NCI-H82 treated with DMSO at 0.1 percent for 48 hours (cell line): Measurements from ENCODE around the gene HYAL3.
"Not testable (repeated sequence)": the region's sequence is repeated elsewhere in the genome, so short reads cannot be mapped to it uniquely, and the experiment has no call there.

Source experiments
- DNase-seq: peaks from one replicate; lab custom pipeline; 2025; ENCODE audit not compliant: unreplicated experiment; lab: John Stamatoyannopoulos, UW

The HYAL3 gene

DNA sequence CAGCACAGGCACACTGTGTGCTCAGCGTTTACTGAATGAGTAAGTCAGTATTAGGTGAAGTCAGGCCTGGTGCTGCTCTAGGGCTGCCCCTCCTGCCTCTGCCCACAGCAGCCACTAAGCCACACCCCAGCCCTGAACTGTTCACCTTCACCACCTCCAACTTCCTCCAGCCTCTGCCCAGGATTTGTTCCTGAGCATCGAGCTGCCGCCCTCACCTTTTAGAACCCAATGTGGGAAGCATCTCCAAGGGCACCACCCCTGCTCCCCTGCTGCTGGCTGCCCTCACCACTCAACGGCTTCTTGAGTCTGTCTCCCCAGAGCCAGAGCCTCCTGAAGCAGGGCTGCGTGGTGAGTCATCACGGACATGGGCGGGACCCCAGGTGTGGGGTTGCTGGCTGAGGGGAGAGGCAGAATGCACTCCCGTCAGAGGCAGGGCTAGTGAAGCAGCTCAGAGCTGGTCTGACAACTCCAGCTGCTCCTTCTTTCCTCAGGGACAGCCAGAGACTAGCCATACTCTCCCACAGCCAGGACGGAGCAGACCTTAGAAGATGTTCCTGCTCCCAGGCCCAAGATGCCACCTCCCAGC, 17.5 kb upstream of the HYAL3 start:
- DNase-seq = no peak

DNA sequence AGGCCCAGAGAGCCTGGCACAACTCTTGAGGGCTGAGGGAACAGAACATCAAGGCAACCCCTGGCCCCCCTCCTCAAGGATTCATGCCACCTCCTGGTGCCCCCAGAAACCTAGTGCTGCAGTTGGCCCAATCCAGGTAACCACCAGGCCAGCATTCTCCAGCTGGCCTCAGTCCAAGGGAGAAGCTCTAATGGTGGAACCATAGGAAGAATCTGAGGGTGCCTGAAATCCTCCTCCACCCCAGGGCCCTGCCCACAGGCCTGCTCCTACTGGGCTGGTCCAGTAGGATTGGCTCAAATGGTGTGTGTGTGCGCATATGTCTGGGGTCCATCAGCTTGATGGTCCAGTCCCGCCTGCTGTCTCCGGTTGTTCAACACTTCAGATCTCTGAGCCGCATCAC, 15.6 kb upstream of the HYAL3 start:
- no peak for DNase-seq

DNA sequence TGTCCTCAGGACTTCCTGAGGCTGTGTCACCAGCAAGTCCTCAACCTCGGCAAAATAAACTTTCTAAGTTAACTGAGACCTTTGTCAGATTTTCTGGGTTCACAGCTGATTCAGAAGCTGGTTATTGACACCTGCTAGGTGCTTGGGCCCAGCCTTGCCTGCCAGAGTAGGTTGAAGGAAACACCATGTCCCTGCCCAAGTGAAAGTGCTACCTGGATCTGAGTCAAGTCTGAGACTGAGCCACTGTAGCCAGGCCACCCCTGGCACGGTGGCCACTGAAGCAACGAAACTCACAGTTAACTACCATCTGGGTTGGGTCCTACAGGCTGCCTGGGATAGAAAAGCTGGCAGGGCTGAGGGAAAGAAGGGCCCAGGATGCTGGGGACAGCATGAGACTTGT, 15.1 kb upstream of the HYAL3 start:
- no peak for DNase-seq

DNA sequence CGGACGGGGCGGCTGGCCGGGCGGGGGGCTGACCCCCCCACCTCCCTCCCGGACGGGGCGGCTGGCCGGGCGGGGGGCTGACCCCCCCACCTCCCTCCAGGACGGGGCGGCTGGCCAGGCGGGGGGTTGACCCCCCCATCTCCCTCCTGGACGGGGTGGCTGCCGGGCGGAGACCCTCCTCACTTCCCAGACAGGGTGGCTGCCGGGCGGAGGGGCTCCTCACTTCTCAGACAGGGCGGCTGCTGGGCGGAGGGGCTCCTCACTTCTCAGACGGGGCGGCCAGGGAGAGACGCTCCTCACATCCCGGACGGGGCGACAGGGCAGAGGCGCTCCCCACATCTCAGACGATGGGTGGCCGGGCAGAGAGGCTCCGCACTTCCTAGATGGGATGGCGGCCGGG, 12.8 kb upstream of the HYAL3 start:
- not testable (repeated sequence) for DNase-seq

DNA sequence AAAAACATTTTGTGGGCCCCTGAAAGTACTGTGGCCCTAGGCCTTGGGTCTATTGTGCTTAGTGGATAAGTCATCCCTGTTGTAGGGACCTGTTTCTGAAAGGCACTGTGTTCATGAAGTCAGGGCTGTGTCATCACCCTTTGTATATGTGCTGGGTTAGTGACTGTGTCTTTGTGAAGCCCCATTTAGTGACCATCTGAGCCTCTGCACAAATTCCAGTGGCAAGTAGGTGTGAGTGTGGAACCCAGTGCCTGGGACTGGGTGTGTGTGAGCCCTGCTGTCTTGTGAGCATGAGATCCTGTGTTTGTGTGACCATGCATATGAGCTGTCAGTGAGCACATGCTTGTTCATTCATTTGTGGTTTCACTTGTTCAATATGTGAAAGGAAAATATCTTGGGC, 5.4 kb upstream of the HYAL3 start:
- DNase-seq = no peak

DNA sequence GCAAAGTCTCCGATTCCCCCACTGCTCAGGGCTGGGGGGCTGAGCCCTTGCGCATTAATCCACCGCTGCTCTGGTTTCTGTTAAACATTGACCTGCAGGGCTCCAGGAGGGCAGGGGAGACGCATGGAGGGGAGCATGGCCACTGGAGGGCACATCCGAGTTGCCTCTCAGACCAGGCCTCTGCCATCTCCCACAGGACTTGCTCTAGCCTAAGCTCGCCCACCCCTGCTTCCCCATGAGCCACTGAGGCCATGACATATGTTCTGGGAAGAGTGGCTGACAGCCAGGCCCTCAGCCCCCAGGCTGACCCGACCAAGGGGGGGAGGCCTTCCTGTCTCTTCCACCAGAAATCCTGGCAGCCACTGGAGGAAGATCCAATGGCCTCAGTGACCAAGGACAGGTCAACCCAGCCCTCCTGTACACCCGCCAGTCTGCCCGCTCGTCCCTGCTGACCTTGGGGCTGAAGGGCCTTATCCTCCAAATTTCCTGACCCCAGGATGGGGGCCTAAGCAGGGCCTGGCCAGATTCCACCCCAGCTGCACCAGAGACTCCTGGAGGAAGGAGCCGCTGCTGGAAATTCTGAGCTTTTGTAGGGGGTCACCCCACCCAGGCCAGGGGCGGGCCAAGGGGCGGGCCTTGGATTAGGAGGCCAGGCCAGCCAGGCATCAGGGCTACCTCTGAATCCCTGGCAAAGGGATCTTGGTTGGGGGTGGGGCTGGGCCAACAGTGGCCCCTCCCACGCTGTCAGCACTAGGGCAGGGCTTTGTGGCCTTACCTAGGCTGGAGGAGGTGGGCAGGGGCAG, 4.0 kb upstream of the HYAL3 start, which contains the start of gene HYAL1:
Gene HYAL1, minus strand, starts transcription at position 562 of the 803 bp plus-strand sequence. CDS start 618 bp downstream, outside the sequence.
- DNase-seq = peak; percentile 60

DNA sequence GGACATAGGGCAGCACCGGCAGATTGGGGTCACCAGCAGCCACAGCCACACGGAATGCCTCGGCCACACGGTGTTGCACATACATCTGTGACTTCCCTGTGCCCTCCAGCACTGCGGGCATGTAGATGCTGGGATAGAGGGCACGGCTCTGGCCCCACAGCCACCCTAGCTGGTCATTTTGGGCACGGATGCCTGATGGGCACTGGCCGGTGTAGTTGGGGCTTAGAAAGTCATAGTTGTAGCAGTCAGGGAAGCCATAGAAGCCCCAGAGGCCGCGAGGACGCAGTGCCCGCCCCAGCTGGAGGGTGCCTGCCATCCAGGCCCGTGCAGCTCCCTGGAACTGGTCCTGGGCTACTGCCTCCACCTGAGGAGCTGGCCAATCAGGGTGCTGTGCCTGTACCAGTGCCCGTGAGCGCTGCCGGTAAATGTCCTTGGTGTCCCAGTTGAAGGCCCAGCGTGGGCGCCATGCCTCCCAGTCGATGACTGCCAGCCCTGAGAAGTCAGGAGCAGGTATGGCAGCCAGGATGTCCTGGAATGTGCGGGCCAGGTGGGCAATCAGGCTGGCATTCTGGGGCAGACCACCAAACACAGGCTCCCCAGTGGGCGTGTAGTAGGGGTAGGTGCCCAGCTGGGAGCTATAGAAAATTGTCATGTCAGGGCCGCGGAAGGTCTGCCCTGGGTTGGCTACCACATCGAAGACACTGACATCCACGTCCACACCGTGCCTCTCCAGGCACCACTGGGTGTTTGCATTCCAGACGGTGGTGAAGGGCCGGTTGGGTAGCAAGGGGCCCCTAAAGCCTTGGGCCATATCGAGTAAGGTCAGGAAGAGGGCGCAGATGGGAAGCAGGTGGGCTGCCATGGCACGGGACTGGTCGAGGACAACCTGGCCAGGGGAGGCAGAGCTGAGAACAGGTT, 3.1 kb upstream of the HYAL3 start:
- DNase-seq = no peak

DNA sequence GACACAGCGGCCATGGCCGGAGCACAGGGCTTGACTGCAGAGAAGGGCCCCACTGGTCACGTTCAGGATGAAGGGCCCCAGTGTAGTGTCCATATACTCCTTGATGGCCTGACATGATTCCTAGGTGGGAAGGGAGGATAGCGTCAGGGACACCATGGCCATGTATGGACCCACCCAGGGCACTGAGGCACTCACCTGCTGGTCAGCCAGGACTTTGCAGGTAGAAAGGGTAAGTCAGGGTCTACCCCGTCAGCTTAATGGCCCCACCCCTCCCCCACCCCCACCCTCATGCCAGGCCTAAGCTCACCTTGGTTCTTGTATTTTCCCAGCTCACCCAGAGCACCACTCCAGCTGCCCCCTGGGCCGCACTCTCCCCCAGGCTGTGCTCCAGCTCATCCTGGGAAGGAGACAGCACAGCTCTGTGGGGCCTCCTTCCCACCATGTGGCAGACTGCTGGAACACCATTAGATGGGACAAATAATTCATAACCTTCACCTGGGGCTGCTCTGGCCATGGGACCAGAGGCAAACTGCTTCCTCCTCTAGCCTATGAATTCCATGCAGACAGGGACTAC, 1.6 kb upstream of the HYAL3 start:
- no peak for DNase-seq

DNA sequence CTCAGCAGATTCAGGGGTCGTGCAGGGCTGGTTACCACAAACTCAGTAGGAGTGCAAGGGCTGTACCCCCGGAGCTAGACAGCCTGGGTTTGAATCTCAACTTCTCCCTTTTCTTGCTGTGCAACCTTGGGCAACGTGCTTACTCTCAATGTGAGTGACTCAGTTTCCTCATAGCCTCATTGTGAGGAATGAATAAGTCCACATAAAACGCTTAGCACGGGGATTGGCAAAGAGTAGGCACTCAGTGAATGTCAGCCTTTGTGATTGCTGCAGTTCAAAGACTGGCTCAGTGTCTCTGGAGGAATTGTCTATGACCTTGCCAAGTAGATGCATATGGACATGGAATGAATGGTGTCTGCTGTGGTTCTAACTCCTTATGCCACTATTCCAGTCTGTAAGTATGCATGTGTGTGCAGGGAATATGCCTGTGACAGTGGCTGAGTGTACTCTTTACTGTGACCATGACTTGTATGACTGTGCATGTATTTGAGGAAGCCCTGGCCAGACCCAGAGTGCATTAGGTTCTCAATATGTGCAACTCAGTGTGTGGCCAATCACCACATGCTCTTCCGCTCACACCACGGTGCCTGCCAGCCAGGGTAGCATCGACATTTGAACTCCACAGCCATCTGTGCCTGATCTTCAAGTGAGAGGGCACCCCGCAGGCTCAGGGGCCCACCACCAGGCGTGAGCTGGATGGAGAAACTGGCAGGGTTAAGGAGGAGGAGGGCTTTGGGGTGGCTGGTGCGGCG, 900 bp upstream of the HYAL3 start:
- no peak for DNase-seq

DNA sequence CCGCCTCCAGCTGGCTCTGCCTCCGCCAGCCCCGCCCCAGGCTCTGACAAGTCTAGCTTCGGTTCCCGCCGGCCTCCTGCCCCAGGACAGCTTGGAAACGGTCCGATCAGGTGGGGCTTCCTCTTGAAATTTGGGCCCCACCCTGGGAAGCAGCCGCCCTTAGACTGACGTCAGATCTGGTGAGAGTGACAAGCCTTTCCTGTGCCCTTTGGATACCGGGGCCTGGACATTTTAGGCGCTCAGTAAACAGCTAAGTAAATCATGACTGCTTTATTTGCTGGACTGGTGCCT, 378 bp upstream of the HYAL3 start:
- no peak for DNase-seq

DNA sequence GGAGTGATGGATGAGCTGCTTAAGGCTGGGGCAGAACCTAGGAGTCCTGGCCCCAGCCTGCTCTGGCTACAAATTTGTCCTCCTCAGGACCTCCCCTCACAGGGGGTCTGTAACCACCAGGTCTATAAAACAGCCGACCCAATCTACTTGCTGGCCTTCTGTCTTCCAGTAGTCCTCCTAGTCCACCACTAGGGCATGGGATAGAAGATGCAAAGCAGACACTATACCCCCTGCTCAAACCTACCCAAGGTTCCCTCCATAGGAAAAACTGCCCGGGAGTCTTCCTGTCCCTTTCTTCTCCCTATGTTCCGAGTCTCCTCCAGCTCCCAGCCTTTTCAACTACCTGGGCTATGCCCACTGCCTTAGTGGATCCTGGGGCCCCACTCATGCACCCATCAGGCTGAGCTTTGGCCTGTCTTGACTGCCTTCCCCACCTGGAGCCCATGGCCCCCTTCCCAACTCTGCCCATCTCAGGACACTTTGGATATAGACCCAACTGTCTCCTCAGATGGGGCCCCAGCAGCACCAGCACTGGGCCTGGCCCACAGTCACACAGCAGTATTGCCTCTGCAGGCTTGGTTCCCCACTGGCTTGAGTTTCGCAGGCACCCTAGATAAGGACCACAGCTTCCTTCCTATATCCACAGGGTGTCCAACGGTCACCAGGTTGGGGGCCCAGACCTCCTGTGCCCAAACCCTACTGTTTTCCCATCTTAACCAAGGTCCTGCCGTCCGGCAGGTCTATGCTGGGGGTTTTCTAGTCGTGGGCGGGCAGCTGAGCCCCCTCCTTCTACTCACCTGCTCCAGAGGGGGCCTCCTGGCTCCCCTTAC, 1.1 kb downstream of the HYAL3 start:
- no peak for DNase-seq

DNA sequence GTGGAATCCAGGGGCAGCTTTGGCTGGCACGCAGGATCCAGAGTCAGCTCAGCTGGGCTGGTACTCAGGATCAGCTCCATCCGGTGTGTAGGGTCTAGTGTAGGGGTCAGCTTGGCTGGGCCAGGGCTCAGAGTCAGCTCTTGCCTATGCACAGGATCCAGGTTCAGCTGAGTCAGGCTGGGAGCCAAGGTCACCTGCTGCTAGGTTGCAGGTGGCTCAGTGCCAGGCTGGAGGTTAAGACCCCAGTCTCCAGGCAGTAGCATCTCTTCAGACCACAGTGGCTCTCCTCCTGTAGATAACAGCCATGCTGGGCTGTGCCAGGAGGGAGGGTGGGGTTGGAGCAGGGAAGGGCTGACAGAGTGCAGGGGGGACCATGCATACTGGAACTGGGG, 1.8 kb downstream of the HYAL3 start:
- DNase-seq = no peak

DNA sequence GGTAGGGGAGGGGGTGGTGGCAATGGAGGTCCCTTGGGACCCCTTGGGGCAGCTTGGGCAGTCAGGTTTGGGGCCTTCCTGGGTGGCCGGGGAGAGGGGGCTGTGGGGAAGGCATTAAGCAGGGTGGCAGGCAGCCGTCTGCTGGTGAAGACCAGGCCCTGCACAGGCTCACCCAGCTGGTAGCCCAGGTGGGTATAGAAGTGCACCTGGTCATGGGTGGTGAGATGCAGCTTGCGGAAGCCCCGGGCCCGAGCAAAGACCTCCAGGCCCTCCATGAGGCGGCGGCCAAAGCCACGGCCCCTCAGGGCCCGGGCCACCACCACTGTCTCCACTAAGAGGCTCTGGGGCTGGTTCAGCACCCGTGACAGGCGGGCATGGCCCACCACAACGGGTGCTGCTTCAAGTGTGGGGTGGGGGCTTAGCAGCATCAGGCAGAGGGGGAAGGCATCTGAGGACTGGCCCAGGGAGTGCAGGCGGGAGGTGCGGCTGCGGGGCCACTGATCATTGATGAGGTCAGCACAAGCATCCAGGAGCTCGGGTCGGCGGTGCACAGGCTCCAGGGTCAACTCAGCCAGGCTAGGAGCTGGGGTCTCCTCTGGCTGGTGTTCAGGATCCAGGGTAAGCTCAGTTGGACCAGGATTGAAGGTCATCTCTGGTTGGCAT, 2.4 kb downstream of the HYAL3 start:
- no peak for DNase-seq

DNA sequence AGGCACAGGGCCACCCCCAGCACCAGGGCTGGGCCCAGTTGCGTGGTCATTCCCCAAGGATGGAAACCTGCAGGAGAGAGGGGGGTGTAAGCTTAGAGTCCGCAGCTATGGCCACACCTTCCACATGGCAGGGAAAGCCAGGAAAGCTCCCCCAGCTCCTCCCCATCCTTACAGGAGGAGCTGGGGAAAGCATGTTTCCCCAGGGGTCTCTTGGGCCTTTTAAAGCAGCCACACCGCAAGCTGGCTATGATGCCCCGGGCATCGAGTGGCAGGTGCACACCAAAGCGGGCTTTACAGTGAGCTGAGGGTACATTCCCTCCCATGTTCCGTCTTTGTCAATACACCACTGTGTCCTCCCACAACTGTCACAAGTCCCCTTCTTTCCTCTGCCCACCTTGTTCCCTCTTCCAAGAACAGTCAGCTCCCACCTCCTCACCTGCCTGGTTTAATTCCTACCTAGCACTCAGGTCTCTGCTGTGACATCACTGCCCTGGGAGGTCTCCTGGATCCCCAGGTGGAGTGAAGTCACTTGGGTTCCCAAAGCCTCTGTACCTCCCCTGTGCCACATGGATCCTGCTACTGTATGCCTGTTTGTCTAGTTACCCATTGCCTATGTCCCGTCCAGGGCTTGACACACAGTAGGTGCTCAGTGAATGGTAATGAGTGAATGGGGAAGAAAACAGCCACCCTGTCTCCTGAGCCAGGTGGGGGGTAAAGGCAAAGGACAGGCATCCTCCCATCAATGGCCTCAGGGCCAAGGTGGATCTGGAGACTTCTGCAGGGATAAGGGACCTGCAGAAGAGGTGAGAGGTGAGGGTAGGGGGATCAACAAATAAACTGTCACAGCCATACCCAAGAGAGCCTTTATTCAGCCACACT, 3.4 kb downstream of the HYAL3 start:
- no peak for DNase-seq

DNA sequence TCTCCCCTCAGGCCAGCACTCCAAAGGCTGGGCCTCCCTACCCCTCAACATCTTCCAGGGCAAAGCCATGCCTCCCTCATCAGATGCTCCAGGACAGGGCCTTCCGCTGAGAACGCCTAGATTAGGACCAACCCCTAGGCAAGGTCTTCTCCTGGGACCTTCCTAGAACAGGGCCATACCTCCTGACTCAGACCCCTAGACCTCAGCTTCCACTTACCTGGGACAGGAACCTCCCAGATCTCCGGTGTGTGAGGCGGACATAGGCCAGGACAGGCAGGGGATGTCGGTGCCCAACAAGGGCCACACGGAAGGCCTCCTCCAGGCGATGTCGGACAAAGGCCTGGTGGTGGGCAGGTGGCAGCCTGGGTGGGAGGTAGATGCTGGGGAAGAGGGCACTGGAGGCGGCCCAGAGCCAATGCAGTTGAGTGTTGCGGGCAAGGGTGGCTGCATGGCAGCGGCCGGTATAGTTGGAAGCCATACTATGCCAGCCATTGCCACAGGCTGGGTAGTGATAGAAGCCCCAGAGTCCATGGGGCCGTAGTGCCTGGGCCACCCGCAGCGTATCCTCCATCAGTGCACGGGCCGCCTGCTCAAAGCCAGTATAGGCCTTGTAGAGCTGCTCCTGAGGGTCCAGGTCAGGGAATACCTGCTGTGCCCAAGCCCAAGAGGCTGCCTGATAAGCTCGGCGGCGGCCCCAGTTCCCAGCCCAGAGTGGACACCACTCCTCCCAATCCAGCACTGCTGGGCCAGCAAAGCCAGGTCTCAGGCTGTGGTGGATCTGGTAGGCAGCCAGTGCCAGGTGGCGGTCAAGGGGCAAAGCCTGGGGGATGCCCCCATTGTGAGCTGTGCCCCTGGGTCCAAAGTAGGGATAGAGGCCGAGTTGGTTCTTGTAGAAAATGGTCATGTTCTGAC, 4.5 kb downstream of the HYAL3 start:
- no peak for DNase-seq

DNA sequence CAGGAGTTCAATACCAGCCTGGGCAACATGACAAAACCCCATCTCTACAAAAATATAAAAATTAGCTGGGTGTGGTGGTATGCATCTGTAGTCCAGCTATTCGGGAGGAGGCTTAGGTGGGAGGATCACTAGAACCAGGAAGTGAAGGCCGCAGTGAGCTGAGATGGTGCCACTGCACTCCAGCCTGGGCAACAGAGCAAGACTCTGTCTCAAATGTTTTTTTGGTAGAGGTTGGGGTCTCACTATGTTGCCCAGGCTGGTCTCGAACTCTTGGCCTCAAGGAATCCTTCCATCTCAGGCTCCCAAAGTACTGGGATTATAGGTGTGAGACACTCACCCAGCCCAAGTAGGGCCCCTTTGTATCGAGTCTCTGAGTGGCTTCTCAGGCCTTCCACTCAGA, 5.1 kb downstream of the HYAL3 start:
- DNase-seq = no peak

DNA sequence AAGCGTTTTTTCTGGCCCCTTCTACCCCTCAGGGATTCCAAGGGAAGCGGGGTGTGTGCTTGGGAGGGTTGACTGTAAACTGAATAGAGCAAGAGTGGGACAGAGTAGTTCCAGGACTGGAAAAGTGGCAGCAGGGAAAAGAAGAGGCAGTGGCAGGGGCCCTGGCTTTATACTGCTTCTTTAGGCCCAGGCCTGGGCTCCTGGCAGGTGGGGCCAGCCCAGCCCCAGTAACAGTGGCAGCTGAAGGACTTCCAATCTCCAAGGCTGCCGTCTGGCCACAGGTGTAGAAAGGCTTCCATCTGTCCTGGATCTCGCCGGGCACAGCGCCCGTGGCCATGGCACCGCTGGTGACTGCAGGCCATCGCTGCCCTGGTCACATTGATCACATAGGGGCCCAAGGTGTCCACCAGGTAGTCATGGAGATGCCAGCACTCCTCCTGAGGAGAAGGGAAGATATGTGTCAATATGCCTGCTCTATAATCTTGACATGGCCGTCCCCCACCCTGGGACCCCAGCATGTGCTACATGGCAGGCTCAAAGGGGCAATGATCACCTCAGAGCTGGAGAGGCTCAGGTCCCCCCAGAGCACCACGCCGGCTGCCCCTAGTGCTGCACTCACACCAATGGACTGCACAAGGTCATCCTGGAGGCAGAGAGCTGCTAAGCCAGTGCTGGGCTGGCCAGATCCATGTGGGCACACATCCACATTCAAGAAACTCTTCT, 6.0 kb downstream of the HYAL3 start:
- DNase-seq = no peak
